Neural cell (in vitro differentiated cells): ENCODE measurements around the gene UBALD1.

Source experiments
- CTCF ChIP-seq: fragments of 450-650 bp; IDR thresholded peaks from 2 replicates; pipeline ENCODE4 v1.5.1; 2014; ENCODE audit warnings: antibody characterized with exemption, mild to moderate bottlenecking, moderate library complexity; ENCODE audit not compliant: poor library complexity, severe bottlenecking
- EP300 ChIP-seq: fragments of 450-650 bp; conservative IDR thresholded peaks from 2 replicates; pipeline ENCODE4 v1.6.1; 2014; ENCODE audit warnings: antibody characterized with exemption, mild to moderate bottlenecking, moderate library complexity; ENCODE audit not compliant: poor library complexity, severe bottlenecking
- EZH2 ChIP-seq: fragments of 200-600, 300-800 bp; shearing (Covaris generic), sonication (generic); IDR thresholded peaks from 2 replicates; pipeline ENCODE4 v1.6.1; 2014; ENCODE audit warnings: antibody characterized with exemption, low read length, borderline replicate concordance, mild to moderate bottlenecking; ENCODE audit not compliant: insufficient read depth, poor library complexity, severe bottlenecking
- MXI1 ChIP-seq: fragments of 450-650 bp; conservative IDR thresholded peaks from 2 replicates; pipeline ENCODE4 v1.6.1; 2014; ENCODE audit warnings: antibody characterized with exemption, mild to moderate bottlenecking; ENCODE audit not compliant: poor library complexity, severe bottlenecking
- POLR2AphosphoS5 ChIP-seq: IDR thresholded peaks from 2 replicates; pipeline ENCODE4 v1.6.1; 2012
- RAD21 ChIP-seq: fragments of 450-650 bp; conservative IDR thresholded peaks from 2 replicates; pipeline ENCODE4 v1.6.1; 2014; ENCODE audit warnings: antibody characterized with exemption, mild to moderate bottlenecking, moderate library complexity
- SMC3 ChIP-seq: fragments of 450-650 bp; conservative IDR thresholded peaks from 2 replicates; pipeline ENCODE4 v1.6.1; 2014; ENCODE audit warnings: antibody characterized with exemption, mild to moderate bottlenecking, moderate library complexity; ENCODE audit not compliant: poor library complexity
- TAF1 ChIP-seq: IDR thresholded peaks from 2 replicates; pipeline ENCODE4 v1.6.1; 2012; ENCODE audit warnings: low read depth
- TF ChIP-seq, protein P1 (sequence below): IDR thresholded peaks from 2 replicates; pipeline ENCODE4 v1.6.1; 2012; ENCODE audit warnings: borderline replicate concordance

DNA sequence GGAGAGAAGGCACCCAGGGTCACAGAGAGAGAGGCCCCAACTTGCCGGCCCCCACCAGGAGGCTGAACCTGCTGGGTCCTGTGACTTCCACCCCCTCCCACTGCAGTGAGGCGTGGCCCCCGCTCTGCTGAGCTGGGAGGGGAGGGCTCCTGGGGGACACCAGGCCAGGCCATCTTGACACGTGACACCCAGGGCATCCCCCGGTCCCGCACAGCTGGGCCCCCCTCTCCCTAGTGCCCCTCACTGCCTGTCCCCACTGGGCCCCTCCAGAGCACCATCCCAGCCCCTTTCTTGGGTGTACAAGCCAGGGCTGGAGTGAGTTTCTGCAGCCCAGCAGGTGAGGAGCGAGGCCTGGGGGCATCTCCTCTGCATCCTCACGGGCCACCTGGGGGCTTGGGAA lies 12.4 kb downstream of the UBALD1 start:
- TF ChIP-seq CTCF (no peak), EP300 (no peak), EZH2 (no peak), MXI1 (no peak), TAF1 (no peak), POLR2AphosphoS5 (no peak), RAD21 (no peak), SMC3 (no peak)
- TF ChIP-seq, protein P1, sequence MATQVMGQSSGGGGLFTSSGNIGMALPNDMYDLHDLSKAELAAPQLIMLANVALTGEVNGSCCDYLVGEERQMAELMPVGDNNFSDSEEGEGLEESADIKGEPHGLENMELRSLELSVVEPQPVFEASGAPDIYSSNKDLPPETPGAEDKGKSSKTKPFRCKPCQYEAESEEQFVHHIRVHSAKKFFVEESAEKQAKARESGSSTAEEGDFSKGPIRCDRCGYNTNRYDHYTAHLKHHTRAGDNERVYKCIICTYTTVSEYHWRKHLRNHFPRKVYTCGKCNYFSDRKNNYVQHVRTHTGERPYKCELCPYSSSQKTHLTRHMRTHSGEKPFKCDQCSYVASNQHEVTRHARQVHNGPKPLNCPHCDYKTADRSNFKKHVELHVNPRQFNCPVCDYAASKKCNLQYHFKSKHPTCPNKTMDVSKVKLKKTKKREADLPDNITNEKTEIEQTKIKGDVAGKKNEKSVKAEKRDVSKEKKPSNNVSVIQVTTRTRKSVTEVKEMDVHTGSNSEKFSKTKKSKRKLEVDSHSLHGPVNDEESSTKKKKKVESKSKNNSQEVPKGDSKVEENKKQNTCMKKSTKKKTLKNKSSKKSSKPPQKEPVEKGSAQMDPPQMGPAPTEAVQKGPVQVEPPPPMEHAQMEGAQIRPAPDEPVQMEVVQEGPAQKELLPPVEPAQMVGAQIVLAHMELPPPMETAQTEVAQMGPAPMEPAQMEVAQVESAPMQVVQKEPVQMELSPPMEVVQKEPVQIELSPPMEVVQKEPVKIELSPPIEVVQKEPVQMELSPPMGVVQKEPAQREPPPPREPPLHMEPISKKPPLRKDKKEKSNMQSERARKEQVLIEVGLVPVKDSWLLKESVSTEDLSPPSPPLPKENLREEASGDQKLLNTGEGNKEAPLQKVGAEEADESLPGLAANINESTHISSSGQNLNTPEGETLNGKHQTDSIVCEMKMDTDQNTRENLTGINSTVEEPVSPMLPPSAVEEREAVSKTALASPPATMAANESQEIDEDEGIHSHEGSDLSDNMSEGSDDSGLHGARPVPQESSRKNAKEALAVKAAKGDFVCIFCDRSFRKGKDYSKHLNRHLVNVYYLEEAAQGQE = no peak
